Measurements from ENCODE around the gene C6orf136.
"Not testable (repeated sequence)": the region's sequence is repeated elsewhere in the genome, so short reads cannot be mapped to it uniquely, and the experiment has no call there.

Gene C6orf136, protein sequence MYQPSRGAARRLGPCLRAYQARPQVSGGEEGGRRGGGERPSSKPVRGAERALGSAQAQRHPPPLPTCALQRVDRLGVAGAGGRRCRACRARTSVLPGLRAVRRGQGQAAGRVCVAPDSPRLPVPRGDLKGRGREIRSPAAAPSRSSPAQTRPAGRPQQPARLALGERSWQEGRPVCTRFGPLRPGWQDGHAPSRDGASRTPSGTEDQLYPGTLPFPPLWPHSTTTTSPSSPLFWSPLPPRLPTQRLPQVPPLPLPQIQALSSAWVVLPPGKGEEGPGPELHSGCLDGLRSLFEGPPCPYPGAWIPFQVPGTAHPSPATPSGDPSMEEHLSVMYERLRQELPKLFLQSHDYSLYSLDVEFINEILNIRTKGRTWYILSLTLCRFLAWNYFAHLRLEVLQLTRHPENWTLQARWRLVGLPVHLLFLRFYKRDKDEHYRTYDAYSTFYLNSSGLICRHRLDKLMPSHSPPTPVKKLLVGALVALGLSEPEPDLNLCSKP

DNA sequence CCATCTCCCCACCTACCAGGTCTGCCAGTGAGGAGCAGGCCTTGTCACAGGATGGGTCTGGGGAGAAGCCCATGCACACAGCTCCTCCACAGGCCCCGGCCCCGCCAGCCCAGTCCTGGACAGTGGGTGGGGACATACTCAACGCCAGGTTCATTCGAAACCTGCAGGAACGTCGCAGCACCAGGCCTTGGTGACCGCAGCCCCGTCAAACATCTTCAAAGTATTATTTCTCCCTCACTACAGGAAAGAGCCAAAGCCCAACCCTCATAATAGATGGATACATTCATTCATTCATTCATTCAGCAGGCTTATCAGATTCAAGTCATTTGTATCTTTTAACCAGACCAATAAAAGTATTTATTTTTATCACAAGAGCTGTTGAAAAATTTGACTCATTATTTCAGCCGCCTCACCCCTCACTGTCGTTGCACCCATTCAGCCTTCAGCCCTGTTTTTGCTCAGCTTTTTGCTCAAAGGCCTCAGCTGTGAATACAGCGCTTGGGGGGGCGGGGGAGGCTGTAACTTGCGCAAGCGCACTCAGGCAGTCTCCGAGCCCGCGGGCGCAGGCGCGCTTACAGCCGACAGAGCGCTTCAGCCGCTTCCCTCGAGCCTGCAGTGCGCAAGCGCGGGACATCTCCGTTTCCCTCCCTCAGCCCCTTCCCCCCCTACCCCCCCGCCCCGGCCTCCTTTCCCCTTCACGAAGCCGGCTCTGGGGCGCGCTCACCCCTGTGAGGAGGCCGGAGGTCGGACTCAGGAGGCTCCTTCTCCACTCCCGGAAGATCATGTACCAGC lies at the start of gene C6orf136:
C6orf136 (plus strand) TSS at position 684 of the 792 bp plus-strand sequence; CDS start at position 783, 99 bp downstream.
- H3K4me3 ChIP-seq (ENCODE audit: low read depth, low read length) = peak within 1 kb of the TSS; percentile 90
- peak; percentile 88 for DNase-seq (ENCODE audit: low read depth)
- TF ChIP-seq, protein P1, sequence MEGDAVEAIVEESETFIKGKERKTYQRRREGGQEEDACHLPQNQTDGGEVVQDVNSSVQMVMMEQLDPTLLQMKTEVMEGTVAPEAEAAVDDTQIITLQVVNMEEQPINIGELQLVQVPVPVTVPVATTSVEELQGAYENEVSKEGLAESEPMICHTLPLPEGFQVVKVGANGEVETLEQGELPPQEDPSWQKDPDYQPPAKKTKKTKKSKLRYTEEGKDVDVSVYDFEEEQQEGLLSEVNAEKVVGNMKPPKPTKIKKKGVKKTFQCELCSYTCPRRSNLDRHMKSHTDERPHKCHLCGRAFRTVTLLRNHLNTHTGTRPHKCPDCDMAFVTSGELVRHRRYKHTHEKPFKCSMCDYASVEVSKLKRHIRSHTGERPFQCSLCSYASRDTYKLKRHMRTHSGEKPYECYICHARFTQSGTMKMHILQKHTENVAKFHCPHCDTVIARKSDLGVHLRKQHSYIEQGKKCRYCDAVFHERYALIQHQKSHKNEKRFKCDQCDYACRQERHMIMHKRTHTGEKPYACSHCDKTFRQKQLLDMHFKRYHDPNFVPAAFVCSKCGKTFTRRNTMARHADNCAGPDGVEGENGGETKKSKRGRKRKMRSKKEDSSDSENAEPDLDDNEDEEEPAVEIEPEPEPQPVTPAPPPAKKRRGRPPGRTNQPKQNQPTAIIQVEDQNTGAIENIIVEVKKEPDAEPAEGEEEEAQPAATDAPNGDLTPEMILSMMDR (IDR thresholded peaks at IDR 0.05; ENCODE audit: low read depth, low read length, missing control alignments) = no peak

DNA sequence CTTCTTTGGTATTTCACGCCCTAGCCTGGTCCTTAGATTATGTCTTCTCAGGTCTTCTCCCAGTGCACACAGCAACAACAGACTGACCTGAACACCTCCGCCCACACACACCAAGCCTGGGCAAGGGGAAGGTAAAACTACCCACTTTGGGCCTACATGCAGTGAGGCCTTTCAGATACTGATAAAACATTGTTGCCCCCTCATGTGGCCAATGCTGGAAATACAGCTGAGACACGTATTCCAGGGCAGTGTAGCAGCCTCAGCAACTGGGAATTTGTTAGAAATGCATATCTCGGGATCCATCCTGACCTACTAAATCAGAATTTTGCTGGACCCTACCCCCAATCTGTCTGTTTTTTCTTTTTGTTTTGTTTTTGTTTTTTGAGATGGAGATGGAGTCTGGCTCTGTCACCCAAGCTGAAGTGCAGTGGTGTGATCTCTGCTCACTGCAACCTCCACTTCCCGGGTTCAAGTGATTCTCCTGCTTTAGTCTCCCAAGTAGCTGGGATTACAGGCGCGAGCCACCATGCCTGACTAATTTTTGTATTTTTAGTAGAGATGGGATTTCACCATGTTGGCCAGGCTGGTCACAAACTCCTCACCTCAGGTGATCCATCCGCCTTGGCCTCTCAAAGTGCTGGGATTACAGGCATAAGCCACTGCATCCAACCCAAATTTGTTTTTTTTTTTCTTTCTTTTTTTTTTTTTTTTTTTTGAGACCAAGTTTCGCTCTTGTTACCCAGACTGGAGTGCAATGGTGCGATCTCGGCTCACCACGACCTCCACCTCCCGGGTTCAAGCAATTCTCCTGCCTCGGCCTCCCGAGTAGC lies 49.4 kb upstream of the C6orf136 start:
- TF ChIP-seq, protein P1 (IDR thresholded peaks at IDR 0.05; ENCODE audit: low read depth, low read length, missing control alignments) = peak; percentile 87
- DNase-seq (ENCODE audit: low read depth); H3K4me3 ChIP-seq (ENCODE audit: low read depth, low read length): not testable (repeated sequence)

DNA sequence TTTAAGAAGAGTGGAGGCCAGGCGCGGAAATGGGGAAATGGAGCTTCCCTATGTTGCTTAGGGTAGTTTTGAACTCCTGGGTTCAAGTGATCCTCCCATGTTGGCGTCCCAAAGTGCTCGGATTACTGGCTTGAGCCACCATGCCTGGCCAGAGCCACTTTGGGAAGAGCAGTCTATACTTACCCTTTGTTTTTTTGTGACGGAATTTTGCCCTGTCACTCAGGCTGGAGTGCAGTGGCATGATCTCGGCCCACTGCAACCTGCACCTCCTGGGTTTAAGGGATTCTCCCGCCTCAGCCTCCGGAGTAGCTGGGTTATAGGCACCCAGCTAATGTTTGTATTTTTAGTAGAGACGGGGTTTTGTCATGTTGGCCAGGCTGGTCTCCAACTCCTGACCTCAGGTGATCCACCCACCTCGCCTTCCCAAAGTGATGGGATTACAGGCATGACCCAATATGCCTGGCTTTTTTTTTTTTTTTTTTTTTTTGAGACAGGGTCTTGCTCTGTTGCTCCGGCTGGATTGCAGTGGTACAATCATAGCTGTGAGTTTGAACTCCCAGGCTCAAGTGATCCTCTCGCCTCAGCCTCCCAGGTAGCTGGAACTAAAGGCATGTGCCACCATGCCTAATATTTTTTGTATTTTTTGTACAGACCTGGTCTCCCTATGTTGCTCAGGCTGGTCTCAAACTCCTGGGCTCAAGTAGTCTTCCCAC lies 47.9 kb upstream of the C6orf136 start:
- no peak overlapping the region for H3K4me3 ChIP-seq (ENCODE audit: low read depth, low read length)
- no peak for DNase-seq (ENCODE audit: low read depth)
- TF ChIP-seq, protein P1 (IDR thresholded peaks at IDR 0.05; ENCODE audit: low read depth, low read length, missing control alignments) = no peak

DNA sequence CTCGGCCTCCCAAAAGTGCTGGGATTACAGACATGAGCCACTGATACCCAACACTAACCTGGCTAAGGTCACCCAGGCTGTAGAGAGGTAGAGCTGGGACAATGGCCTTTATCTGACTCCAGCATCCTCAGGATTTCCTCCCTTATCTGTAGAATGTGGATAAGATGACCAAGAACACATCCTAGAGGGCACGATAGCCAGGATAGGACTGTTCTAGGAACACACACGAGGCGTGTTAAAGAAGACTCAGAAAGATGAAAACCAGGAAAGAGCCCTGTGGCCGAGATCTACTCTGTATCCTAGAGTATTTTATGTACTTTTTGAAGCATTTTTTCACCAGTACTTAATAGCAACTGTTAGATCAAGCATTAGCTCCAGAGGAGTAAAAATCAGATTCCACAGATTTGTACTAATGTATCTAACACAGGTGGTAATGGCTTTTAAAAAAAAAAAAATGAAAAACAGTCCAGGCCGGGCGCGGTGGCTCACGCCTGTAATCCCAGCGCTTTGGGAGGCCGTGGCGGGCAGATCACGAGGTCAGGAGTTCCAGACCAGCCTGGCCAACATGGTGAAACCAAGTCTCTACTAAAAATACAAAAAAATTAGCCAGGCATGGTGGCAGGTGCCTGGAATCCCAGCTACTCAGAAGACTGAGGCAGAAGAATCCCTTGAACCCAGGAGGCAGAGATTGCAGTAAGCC lies 47.2 kb upstream of the C6orf136 start:
- no peak overlapping the region for H3K4me3 ChIP-seq (ENCODE audit: low read depth, low read length)
- TF ChIP-seq, protein P1 (IDR thresholded peaks at IDR 0.05; ENCODE audit: low read depth, low read length, missing control alignments) = no peak
- no peak for DNase-seq (ENCODE audit: low read depth)

DNA sequence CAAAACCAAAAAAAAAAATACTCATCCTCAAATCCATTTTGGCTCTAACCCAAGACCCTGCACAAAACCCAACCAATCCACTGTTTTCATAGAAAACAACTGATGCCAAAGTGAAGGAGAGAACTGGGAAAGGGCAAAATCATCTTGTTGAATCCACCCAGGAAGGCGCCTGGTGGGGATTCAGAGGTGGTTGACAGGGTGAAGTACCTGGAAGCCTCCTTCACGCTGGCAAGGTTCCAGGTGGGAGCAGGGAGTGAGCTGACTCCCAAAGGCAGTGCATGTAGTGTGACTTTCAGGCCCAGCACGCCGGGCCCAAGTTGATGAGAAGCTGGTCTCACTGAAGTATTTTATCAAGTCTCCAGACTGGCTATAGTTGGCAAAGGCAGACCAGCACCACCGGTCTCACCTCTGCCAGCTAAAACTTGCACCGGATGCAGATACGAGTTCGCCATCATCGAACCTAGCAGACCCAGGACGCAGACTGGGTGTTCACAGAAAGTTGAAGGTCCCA lies 46.4 kb upstream of the C6orf136 start:
- no peak for DNase-seq (ENCODE audit: low read depth)
- TF ChIP-seq, protein P1 (IDR thresholded peaks at IDR 0.05; ENCODE audit: low read depth, low read length, missing control alignments) = no peak
- no peak overlapping the region for H3K4me3 ChIP-seq (ENCODE audit: low read depth, low read length)

Data from GM12864 (cell line).